Astrocyte of the spinal cord (primary cell): ENCODE data around the gene DNAH8.

ENCODE experiments used
- DNase-seq: peaks from one replicate; pipeline ENCODE4 v3.0.0; 2011; ENCODE audit warnings: low read depth, low spot score
- H3K4me3 ChIP-seq: 2 replicates; pipeline ENCODE4 v1.5.1; 2011; ENCODE audit warnings: low read depth, mild to moderate bottlenecking, low read length, moderate library complexity
- in situ Hi-C: cut with HindIII; loops from 2 replicates; pipeline ENCODE4 v1.10.0; 2017; ENCODE audit warnings: low sequenced_read_pairs
- TF ChIP-seq, protein P1 (sequence below): IDR thresholded peaks from 2 replicates; pipeline ENCODE4 v1.5.1; 2012; ENCODE audit warnings: low read depth, mild to moderate bottlenecking, low read length, inconsistent platforms

The DNAH8 gene

DNA sequence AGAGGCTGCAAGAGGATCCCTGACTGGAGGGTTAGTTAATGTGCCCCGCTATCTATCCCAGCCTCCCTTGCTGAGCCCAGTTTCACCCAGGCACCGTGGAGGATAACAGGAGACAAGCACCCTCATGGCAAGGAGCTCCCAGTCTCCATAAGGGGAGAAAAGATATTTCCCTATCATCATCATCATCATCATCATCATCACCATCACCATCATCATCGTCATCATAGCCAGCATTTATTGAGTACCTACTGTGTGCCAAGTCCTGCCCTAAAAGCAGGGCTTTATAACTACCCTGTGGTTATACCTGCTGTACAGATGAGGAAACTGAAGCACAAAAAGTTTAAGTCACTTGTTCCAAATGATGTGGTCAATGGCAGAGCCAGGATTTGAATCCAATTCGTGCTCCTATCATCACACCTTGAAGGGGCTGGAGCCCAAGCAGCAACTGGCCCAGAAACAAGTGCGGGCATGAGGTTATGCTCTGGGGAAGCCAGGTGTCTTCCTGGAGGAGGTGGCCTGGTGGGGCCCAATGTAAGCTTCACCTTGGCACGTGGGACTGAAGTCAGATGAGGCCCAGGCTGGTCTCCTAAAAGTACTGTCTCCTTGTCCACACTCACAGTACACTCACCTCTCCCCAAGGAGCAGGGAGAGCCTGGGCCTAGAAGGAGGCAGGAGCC, 343.5 kb downstream of the DNAH8 start:
- TF ChIP-seq, protein P1, sequence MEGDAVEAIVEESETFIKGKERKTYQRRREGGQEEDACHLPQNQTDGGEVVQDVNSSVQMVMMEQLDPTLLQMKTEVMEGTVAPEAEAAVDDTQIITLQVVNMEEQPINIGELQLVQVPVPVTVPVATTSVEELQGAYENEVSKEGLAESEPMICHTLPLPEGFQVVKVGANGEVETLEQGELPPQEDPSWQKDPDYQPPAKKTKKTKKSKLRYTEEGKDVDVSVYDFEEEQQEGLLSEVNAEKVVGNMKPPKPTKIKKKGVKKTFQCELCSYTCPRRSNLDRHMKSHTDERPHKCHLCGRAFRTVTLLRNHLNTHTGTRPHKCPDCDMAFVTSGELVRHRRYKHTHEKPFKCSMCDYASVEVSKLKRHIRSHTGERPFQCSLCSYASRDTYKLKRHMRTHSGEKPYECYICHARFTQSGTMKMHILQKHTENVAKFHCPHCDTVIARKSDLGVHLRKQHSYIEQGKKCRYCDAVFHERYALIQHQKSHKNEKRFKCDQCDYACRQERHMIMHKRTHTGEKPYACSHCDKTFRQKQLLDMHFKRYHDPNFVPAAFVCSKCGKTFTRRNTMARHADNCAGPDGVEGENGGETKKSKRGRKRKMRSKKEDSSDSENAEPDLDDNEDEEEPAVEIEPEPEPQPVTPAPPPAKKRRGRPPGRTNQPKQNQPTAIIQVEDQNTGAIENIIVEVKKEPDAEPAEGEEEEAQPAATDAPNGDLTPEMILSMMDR = no peak
- H3K4me3 ChIP-seq = no peak overlapping the region
- DNase-seq = no peak
- in situ Hi-C loops = no loop called here

DNA sequence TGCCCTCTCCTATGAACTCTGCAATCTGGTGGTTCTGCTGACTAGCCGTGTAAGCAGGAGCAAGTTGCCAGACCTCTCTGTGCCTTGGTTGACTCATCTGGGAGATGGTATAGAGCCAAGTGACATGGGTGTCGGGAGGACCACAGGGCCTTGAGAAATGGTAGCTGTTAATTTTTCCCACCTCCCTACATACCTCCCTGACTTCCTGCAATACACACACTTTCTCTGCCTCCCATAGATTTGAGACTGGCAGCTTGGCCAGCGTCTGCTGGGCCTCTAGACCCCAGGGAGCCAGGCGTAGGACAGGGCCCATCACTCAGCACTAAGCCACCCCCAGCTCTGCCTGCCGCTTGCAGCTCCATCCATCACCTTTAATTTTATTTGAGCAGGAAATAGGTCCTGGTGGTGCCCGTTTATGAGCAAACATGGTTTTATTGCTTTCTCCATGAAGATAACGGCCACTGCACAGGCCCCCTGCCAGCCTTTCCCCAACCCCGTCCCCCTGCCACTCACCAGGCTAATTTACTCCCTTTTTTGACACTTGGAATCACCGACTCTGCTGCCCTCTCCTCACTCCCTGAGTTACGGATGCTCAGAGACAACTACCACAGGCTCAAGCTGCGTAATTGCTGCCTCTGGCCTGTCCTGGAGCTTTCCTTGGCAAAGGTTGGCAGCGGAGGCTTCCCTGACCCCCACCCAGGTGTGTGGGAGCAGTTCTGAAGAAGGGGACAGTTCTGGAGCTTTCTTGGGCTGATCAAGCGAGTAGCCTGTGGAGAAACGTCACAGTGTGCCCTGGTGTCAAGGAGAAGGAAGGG, 344.6 kb downstream of the DNAH8 start:
- H3K4me3 ChIP-seq = no peak overlapping the region
- in situ Hi-C loops = no loop called here
- DNase-seq = no peak
- TF ChIP-seq, protein P1 = no peak

DNA sequence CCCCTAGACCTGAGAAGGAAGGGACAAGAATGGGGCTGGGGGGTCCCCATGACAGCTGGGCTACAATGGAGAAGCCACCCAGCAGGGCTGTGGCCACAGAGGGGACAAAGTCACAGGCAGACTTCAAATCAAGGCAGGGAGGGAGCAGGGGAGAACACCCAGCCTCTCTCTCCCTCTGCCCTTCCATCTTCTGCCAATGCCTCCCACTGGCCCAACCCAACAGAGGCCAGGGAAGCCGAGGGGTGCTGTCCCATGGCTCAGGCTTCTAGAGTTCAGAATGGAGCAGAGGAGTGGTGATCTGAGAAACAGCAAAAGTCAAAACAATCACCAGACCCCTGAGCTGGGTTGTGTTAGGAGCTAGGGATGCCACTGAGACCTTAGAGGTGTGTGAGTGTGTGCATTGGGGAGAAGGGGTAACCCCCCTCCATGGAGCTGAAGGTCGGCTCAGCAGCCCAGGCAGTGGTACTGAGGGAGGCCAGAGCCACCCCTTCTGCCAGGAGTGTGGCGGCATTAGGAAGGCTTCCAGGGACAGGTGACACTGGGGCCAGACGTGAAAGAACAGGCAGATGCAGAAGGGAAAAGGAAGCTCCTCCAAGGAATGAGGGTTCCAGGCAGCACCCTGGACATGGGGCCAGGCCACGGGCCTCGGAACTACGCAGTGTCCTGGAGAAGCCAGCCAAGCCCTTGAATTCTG, 345.5 kb downstream of the DNAH8 start:
- no peak for DNase-seq
- in situ Hi-C loops = no loop called here
- TF ChIP-seq, protein P1 = no peak
- no peak overlapping the region for H3K4me3 ChIP-seq

DNA sequence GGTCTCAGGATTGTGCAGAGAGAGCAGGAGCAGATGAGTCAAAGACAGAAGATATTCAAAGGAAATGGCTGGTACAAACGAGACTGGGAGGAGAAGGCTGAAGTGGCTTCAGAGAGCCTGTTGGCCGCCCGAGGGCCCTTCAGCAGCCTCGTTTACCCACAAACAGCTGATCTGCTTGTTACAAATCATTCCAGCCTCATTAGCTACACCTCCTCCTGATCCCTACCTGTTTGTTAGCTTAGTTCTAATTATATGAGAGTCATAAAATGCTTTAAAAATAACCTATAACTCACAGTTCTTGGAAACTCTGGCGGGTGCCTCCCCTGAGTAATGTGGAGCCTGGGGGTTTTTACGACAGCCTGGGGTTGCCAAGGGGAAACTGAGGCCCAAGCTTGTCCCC, 346.1 kb downstream of the DNAH8 start:
- no peak overlapping the region for H3K4me3 ChIP-seq
- in situ Hi-C loops = no loop called here
- no peak for DNase-seq
- TF ChIP-seq, protein P1 = no peak

DNA sequence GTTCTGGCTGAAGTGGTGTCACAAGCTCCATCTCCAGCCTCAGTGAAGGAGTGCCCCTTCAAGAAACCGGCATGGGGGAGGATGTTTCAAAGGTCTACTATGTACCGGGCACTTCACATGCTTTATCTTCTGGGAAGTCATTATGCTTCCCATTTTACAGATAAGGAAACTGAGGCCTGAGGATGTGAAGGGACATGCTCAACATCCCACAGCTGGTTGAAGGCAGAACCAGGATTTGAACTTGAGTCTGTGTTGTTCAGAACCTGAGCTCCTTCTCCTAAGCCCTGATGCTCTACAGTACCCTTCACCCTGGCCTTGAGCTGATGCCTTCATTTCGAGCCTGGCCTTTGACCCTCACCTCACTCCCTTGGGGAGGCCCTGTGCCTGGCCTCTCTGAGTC, 346.5 kb downstream of the DNAH8 start:
- TF ChIP-seq, protein P1 = no peak
- in situ Hi-C loops = no loop called here
- no peak for DNase-seq
- H3K4me3 ChIP-seq = no peak overlapping the region

DNA sequence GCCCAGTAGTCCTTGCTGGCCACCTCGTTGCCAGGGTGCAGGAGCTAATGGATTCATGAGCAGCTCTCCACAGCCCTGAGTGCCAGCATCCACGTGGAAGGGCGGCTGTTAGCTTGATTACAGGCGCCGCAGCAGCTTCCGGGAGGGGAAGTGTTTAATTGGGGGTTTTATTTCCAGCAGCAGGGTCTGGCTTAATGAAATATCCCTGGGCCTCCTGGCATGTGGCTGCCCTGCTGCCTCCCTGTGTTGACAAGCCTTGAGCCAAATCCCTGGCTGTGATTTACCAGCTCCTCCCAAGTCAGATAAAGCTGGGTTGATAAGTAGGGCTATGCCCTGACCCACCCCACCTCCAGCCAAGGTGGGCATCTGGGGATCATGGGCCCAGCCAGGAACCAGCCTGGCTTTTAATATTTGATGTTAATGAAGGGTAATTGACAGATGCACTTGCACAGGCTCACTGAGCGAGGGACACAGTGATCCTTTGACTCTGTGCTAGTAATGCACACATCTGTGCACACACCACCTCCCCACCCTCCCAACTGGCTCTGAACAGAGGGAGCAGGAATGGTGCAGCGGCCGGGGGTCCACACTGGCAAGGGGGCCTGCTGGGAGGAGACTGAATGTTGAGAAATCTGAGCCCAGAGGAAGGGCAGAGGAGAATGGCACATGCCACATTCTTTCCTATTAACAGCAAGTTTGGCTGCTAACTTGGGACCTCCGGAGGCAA, 347.1 kb downstream of the DNAH8 start:
- DNase-seq = no peak
- in situ Hi-C loops = no loop called here
- TF ChIP-seq, protein P1 = no peak
- no peak overlapping the region for H3K4me3 ChIP-seq
